Left cardiac atrium (tissue), 4 donors: ENCODE data around the gene INPPL1. TPM values are rescaled to one million over a fixed set of nuclear protein-coding genes. Genes with fewer than 3 reads are reported as not detected.

ENCODE experiments used
- ATAC-seq, 2 donors: fragments of 200-7000 bp; cut with Tn5 transposase; one replicate each; pipeline ENCODE4 v1.9.1; 2020; ENCODE audit warnings: mild to moderate bottlenecking in 2 of 2, moderate library complexity in 2 of 2
- DNase-seq: peaks from one replicate; pipeline ENCODE4 v3.0.0-alpha.2; 2020
- intact Hi-C, 2 donors: fragments of 100-400 bp; cut with DNase I; formaldehyde crosslinking; loops; one replicate each; pipeline versions ENCODE4 v1.14.1 to v1.15.1; 2022 to 2023
- total RNA-seq, 2 donors: library from RNA; stranded (reverse); fragmentation: NEBNext Ultra II Directional; extraction: Animal tissue kit (Norgen Biotek cat#: 25700); gene quantifications; one replicate each; pipeline ENCODE4 v1.2.1, GENCODE V29; 2021
- donor health status: DM: no; HTN: yes; CAD: no.
- donor health status: DM: no; HTN: yes; CAD: no; lungs with severe emphysema.
- donor health status: DM: yes; HTN: yes; CAD: no.
- donor health status: Dilated cardiomyopathy.

Gene INPPL1
- total RNA-seq, 2 donors from 2014 or later, result 89.5 to 96.4 TPM

DNA sequence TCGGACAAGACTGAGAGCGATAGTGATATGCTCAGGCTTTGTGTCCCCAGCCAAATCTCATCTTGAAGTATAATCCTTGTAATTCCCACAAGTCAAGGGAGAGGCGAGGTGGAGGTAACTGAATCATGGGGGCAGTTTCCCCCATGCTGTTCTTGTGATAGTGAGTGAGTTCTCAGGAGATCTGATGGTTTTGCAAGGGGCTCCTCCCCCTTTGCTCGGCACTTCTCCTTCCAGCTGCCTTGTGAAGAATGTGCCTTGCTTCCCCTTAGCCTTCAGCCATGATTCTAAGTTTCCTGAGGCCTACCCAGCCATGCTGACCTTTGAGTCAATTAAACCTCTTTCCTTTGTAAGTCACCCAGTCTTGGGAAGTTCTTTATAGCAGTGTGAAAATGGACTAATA, 15.5 kb upstream of the INPPL1 start:
- DNase-seq (no peak), ATAC-seq (no peak)
- intact Hi-C loops, result no loop called here

DNA sequence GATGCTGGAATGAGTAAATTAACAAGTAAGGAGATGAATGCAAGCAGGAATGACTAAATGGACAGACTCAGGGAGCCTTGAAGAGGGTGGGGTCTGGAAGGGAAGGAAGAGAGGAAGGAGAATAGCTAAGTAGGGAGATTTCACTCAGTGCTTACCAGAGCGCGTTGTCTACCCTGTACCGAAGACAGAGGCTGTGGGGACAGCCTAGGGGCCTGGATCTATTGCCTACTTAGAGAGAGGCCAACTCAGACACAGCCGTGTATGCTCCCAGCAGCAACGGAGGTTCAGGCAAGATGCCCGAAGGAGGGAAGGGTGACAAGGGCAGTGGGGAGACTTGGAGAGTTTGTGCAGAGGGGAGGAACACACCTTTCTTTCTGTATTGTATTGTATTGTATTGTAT, 7.9 kb upstream of the INPPL1 start, which contains the start of gene FOLR2:
Gene FOLR2, plus strand, starts transcription at position 157 of the 400 bp plus-strand sequence. CDS start 1,791 bp downstream, outside the sequence.
- peak in 1 of 2 donors; percentile 63 for ATAC-seq
- DNase-seq, result no peak
- intact Hi-C loops, result no loop called here

GRCh38 chr11:72217841-72218240, 6.7 kb upstream of the INPPL1 start:
- DNase-seq, result no peak
- no peak for ATAC-seq
- intact Hi-C loops, result no loop called here

GRCh38 chr11:72218251-72218745, 6.3 kb upstream of the INPPL1 start:
- no peak for ATAC-seq
- no peak for DNase-seq
- intact Hi-C loops, result no loop called here

GRCh38 chr11:72220696-72221363, 3.7 kb upstream of the INPPL1 start:
- DNase-seq (peak; percentile 17), ATAC-seq (no peak)
- intact Hi-C loops, result loop anchor here in 1 of 2 donors (5.0 kb wide), 1 partner anchor 184 kb away; no protein-coding TSS in a partner anchor

- DNase-seq, result peak; percentile 25
These were observed 3.0 kb upstream of the INPPL1 start for GRCh38 chr11:72221386-72222075.

DNA sequence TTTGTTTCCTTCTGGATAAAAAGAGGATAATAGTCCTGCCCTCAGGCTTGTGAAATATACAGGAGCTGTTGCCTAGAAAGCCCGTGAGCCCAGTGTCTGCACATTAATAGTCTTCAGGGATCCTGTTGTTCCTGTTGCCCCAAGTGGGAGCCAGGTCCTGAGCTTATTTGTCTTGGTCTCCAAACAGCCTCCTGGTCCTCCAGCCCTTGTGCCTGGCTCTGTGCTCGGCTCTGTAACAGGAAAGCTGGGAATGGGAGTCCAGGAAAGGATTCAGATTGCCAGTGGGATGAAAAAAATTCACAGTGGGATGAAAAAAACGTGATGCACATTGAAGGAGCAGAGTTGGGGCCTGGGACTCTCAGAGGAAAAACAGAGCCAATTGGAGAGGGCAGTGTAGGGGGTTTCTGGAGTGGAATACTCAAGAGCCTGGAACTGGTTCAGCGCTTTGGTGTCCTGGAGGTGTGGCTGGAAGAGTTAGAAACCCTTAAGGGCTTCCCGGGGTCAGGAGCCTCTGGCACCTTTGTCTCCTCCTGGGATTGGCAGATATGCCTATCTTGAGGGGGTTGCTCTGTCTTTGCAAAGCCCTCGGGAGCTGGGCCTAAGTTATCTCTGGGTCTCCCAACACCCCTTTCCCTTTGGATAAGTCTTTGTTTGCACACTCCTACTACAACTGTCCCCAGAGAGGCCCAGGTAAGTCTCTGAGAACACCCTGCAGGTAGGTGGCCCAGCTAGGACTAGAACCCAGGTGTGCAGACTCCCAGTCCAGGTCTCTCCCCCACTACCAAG, 2.3 kb upstream of the INPPL1 start:
- intact Hi-C loops, result loop anchor here in 1 of 2 donors (5.0 kb wide), 1 partner anchor 185 kb away; no protein-coding TSS in a partner anchor
- ATAC-seq (no peak), DNase-seq (peak; percentile 19)

More at GRCh38 chr11:72221386-72222075, 3.0 kb upstream of the INPPL1 start:
- no peak for ATAC-seq
- intact Hi-C loops, result loop anchor here in 1 of 2 donors (5.0 kb wide), 1 partner anchor 184 kb away; no protein-coding TSS in a partner anchor

- intact Hi-C loops, result loop anchor here in 1 of 2 donors (5.0 kb wide), 1 partner anchor 186 kb away; no protein-coding TSS in a partner anchor
- ATAC-seq, result peak; percentile 88 to 91
- peak; percentile 96 for DNase-seq
These were observed 1.5 kb upstream of the INPPL1 start for GRCh38 chr11:72222907-72223614.

- DNase-seq (peak; percentile 79), ATAC-seq (peak; percentile 81 to 83)
- intact Hi-C loops, result loop anchor here in 1 of 2 donors (5.0 kb wide), 1 partner anchor 187 kb away; no protein-coding TSS in a partner anchor
These were observed 678 bp upstream of the INPPL1 start for GRCh38 chr11:72223615-72224563.

DNA sequence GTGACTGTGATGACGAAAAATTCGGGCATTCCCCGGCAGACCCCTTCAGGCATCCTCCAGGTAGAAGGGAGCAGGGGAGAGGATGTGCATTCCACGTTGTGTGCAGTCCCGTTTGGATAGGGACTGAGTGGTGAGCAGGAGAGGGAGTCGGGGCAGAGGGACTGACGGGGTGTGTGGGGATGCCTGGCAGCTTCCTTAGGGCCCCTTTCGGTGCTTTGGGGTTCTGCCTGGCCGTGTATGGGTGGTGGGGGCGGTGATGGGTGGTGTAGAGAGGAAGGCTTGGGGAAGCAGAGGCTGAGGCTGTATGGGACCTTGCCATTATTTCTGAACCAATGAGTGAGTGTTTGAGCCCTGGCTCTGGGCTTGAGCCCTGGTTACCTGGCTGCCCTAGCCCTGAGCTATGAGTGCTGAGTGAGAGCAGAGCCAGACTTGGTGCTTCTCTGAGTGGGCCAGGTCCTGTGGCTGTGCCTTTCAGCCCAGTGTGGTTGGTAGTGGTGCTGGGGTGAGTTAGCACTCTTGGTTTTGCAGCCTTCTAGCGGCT, 914 bp downstream of the INPPL1 start:
- DNase-seq (no peak), ATAC-seq (no peak)
- intact Hi-C loops, result no loop called here

GRCh38 chr11:72226701-72227100, 2.1 kb downstream of the INPPL1 start:
- no peak for DNase-seq
- intact Hi-C loops, result no loop called here
- no peak for ATAC-seq

GRCh38 chr11:72227316-72228228, 3.0 kb downstream of the INPPL1 start:
- ATAC-seq, result no peak
- no peak for DNase-seq
- intact Hi-C loops, result no loop called here

DNA sequence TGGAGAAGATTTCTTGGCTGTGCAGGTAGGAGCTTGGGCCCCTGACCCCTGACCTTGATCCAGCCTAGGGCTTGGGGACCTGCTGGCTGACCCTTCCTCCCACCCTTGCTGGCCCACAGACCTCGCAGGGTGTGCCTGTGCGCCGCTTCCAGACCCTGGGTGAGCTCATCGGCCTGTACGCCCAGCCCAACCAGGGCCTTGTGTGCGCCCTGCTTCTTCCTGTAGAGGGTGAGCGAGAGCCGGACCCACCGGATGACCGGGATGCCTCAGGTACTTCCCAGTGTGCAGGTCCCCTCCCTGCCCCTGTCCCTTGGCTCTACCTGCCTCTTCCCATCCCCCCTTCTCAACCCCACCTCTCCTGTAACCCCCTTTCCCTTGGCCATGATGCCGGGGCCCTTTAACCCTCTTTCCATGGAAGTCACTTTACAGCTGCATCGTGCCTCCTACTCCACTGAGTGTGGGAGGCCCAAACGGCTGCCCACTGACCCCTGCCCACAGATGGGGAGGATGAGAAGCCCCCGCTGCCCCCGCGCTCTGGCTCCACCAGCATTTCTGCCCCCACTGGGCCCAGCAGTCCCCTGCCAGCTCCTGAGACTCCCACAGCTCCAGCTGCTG, 3.8 kb downstream of the INPPL1 start:
- ATAC-seq (no peak), DNase-seq (no peak)
- intact Hi-C loops, result no loop called here

DNA sequence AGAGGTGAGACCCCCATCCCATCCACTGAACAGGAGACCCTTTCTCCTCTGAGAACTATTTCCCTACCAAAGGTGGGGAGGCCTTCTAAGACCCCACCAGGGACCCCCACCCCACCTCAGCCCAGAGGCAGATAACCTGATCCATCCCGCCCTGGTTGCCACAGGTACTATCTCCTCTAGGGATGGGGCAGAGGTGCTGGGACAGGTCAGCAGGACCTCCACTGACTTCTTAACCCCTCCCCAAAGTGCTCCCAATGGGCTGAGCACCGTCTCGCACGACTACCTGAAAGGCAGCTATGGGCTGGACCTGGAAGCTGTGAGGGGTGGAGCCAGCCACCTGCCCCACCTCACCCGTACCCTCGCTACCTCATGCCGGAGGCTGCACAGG, 4.3 kb downstream of the INPPL1 start:
- ATAC-seq, result no peak
- intact Hi-C loops, result no loop called here
- no peak for DNase-seq

DNA sequence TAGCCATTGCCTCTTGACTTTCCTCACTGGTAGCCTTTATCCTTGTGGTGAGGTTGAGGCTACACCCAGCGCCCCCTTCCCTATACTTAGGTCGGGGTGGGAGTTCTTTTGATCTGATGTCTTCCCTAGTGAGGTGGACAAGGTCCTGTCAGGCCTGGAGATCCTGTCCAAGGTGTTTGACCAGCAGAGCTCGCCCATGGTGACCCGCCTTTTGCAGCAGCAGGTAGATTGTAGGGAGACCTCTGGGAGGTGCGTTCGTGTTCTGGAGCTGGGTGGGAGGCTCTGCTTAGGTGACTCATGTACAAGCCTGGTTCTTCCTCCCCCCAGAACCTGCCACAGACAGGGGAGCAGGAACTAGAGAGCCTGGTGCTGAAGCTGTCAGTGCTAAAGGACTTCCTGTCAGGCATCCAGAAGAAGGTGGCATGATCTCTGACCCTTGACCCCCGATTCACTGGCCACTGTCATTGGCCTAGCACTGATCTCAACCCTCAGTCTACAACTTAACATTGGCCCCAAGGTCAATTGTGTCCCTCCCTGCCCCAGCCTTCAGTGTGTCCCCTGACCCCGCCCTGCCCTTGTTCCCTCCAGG, 4.9 kb downstream of the INPPL1 start:
- DNase-seq, result no peak
- intact Hi-C loops, result no loop called here

More for the DNA sequence above, 4.9 kb downstream of the INPPL1 start:
- no peak for ATAC-seq
